Effector memory CD8-positive, alpha-beta T cell (primary cell): Measurements from ENCODE around the gene CENPL.
A peak's percentile ranks its signal among the peaks of the same experiment; 100 is the strongest.
"Not testable (repeated sequence)": the region's sequence is repeated elsewhere in the genome, so short reads cannot be mapped to it uniquely, and the experiment has no call there.

Experiments used
- ATAC-seq: fragments of 150-1000 bp; cut with Tn5 transposase; replicated peaks from 2 replicates; pipeline ENCODE4 v1.10.0; 2021; ENCODE audit warnings: mild to moderate bottlenecking, moderate library complexity
- DNase-seq, 3 experiments: peaks; one replicate each; pipeline ENCODE4 v3.0.0; 2021
- H3K27ac Mint-ChIP-seq, 2 donors: one replicate each; pipeline ENCODE4 v1.8.0; 2022; ENCODE audit warnings: mild to moderate bottlenecking in 2 of 2, mixed read lengths in 2 of 2, moderate library complexity in 2 of 2
- H3K27me3 Mint-ChIP-seq, 2 donors: one replicate each; pipeline ENCODE4 v1.8.0; 2022; ENCODE audit warnings: mixed read lengths in 2 of 2
- H3K36me3 Mint-ChIP-seq: one replicate; pipeline ENCODE4 v1.8.0; 2022; ENCODE audit warnings: mild to moderate bottlenecking, moderate library complexity, mixed read lengths; ENCODE audit not compliant: insufficient read depth
- H3K4me1 Mint-ChIP-seq, 2 donors: one replicate each; pipeline ENCODE4 v1.8.0; 2022; ENCODE audit warnings: low read depth in 2 of 2, mixed read lengths in 2 of 2
- H3K4me3 Mint-ChIP-seq, 2 donors: one replicate each; pipeline ENCODE4 v1.8.0; 2022; ENCODE audit warnings: mild to moderate bottlenecking in 2 of 2, mixed read lengths in 2 of 2, moderate library complexity in 2 of 2
- H3K9me3 Mint-ChIP-seq, 2 donors: one replicate each; pipeline ENCODE4 v1.8.0; 2022; ENCODE audit warnings: mixed read lengths in 2 of 2

CENPL gene

GRCh38 chr1:173863224-173864161 lies 38.8 kb upstream of the CENPL start:
- ATAC-seq (no peak), DNase-seq (no peak)
- peak overlapping the region; percentile 88 to 96 for H3K27ac Mint-ChIP-seq
- peaks cover 38 to 39% of the 10 kb centered on the region in 2 donors for H3K4me1 Mint-ChIP-seq
- H3K36me3 Mint-ChIP-seq, result peaks cover 73% of the 10 kb centered on the region
- peak overlapping the region; percentile 19 to 88 for H3K4me3 Mint-ChIP-seq
- H3K9me3 Mint-ChIP-seq, result no peaks in the 10 kb centered on the region
- no peaks in the 10 kb centered on the region for H3K27me3 Mint-ChIP-seq

GRCh38 chr1:173862769-173863223 lies 38.1 kb upstream of the CENPL start:
- H3K27ac Mint-ChIP-seq, result peak overlapping the region; percentile 88 to 96
- ATAC-seq, result no peak

GRCh38 chr1:173862146-173862768 lies 37.6 kb upstream of the CENPL start:
- H3K36me3 Mint-ChIP-seq, result peaks cover 61% of the 10 kb centered on the region
- not testable (repeated sequence) for H3K9me3 Mint-ChIP-seq, DNase-seq, H3K27me3 Mint-ChIP-seq, ATAC-seq, H3K4me3 Mint-ChIP-seq
- H3K27ac Mint-ChIP-seq, result peak overlapping the region; percentile 88 to 96
- peaks cover 32 to 38% of the 10 kb centered on the region in 2 donors for H3K4me1 Mint-ChIP-seq

More at GRCh38 chr1:173862769-173863223, 38.1 kb upstream of the CENPL start:
- H3K4me1 Mint-ChIP-seq, result peaks cover 35 to 39% of the 10 kb centered on the region in 2 donors
- H3K36me3 Mint-ChIP-seq, result peaks cover 66% of the 10 kb centered on the region
- H3K27me3 Mint-ChIP-seq, result no peaks in the 10 kb centered on the region
- DNase-seq, result no peak
- no peaks in the 10 kb centered on the region for H3K9me3 Mint-ChIP-seq
- H3K4me3 Mint-ChIP-seq, result no peak overlapping the region

GRCh38 chr1:173861731-173862145 lies 37.1 kb upstream of the CENPL start:
- ATAC-seq (no peak), DNase-seq (no peak)
- Mint-ChIP-seq H3K27me3 (no peaks in the 10 kb centered on the region), H3K9me3 (no peaks in the 10 kb centered on the region), H3K4me1 (peaks cover 26 to 32% of the 10 kb centered on the region in 2 donors), H3K4me3 (no peak overlapping the region), H3K36me3 (peaks cover 56% of the 10 kb centered on the region), H3K27ac (peak overlapping the region; percentile 88 to 96)

- Mint-ChIP-seq H3K4me3 (no peak overlapping the region), H3K27me3 (no peaks in the 10 kb centered on the region), H3K4me1 (peaks cover 10 to 16% of the 10 kb centered on the region in 2 donors), H3K27ac (peak overlapping the region in 1 of 2 donors; percentile 41), H3K9me3 (no peaks in the 10 kb centered on the region), H3K36me3 (peaks cover 53% of the 10 kb centered on the region)
- ATAC-seq (no peak), DNase-seq (no peak)
These were observed 35.4 kb upstream of the CENPL start for GRCh38 chr1:173860065-173860464.

GRCh38 chr1:173859547-173859946 lies 34.9 kb upstream of the CENPL start:
- DNase-seq, H3K9me3 Mint-ChIP-seq, H3K4me3 Mint-ChIP-seq, ATAC-seq, H3K27me3 Mint-ChIP-seq: not testable (repeated sequence)
- Mint-ChIP-seq H3K4me1 (peaks cover 6 to 11% of the 10 kb centered on the region in 2 donors), H3K27ac (peak overlapping the region in 1 of 2 donors; percentile 41), H3K36me3 (peaks cover 53% of the 10 kb centered on the region)

- Mint-ChIP-seq H3K9me3 (no peaks in the 10 kb centered on the region), H3K27ac (no peak overlapping the region), H3K36me3 (peaks cover 50% of the 10 kb centered on the region), H3K4me1 (no peaks in the 10 kb centered on the region), H3K27me3 (no peaks in the 10 kb centered on the region), H3K4me3 (no peak overlapping the region)
- no peak for ATAC-seq
- DNase-seq, result no peak
These were observed 32.8 kb upstream of the CENPL start for GRCh38 chr1:173857363-173857917.

GRCh38 chr1:173856903-173857302 lies 32.2 kb upstream of the CENPL start:
- DNase-seq (no peak), ATAC-seq (no peak)
- H3K9me3 Mint-ChIP-seq, result no peaks in the 10 kb centered on the region
- H3K4me1 Mint-ChIP-seq, result no peaks in the 10 kb centered on the region
- H3K27me3 Mint-ChIP-seq, result no peaks in the 10 kb centered on the region
- H3K4me3 Mint-ChIP-seq, result no peak overlapping the region
- H3K27ac Mint-ChIP-seq, result peak overlapping the region in 1 of 2 donors; percentile 24
- peaks cover 49% of the 10 kb centered on the region for H3K36me3 Mint-ChIP-seq

- Mint-ChIP-seq H3K9me3 (no peaks in the 10 kb centered on the region), H3K4me1 (no peaks in the 10 kb centered on the region), H3K36me3 (peaks cover 52% of the 10 kb centered on the region), H3K4me3 (no peak overlapping the region), H3K27me3 (no peaks in the 10 kb centered on the region), H3K27ac (peak overlapping the region in 1 of 2 donors; percentile 67)
- no peak for DNase-seq
- no peak for ATAC-seq
These were observed 31.3 kb upstream of the CENPL start for GRCh38 chr1:173856014-173856413.

- DNase-seq, result no peak
These were observed 28.4 kb upstream of the CENPL start for GRCh38 chr1:173853074-173853473.

GRCh38 chr1:173852105-173852504 lies 27.4 kb upstream of the CENPL start:
- no peak for ATAC-seq
- no peak overlapping the region for H3K4me3 Mint-ChIP-seq
- H3K36me3 Mint-ChIP-seq, result peaks cover 57% of the 10 kb centered on the region
- H3K27me3 Mint-ChIP-seq, result no peaks in the 10 kb centered on the region
- no peak overlapping the region for H3K27ac Mint-ChIP-seq
- no peak for DNase-seq
- H3K4me1 Mint-ChIP-seq, result no peaks in the 10 kb centered on the region
- H3K9me3 Mint-ChIP-seq, result no peaks in the 10 kb centered on the region

More at GRCh38 chr1:173853074-173853473, 28.4 kb upstream of the CENPL start:
- Mint-ChIP-seq H3K36me3 (peaks cover 50% of the 10 kb centered on the region), H3K27ac (peak overlapping the region; percentile 46 to 57), H3K9me3 (no peaks in the 10 kb centered on the region), H3K4me1 (no peaks in the 10 kb centered on the region), H3K27me3 (no peaks in the 10 kb centered on the region), H3K4me3 (no peak overlapping the region)
- no peak for ATAC-seq

- peaks cover 68% of the 10 kb centered on the region for H3K36me3 Mint-ChIP-seq
- no peak for DNase-seq
- no peak overlapping the region for H3K4me3 Mint-ChIP-seq
- no peak for ATAC-seq
- peaks cover 0 to 4% of the 10 kb centered on the region in 2 donors for H3K4me1 Mint-ChIP-seq
- no peaks in the 10 kb centered on the region for H3K9me3 Mint-ChIP-seq
- no peaks in the 10 kb centered on the region for H3K27me3 Mint-ChIP-seq
- H3K27ac Mint-ChIP-seq, result no peak overlapping the region
These were observed 8.1 kb upstream of the CENPL start for GRCh38 chr1:173832748-173833147.

- H3K27me3 Mint-ChIP-seq, result no peaks in the 10 kb centered on the region
- peaks cover 41% of the 10 kb centered on the region for H3K36me3 Mint-ChIP-seq
- peaks cover 20 to 31% of the 10 kb centered on the region in 2 donors for H3K4me1 Mint-ChIP-seq
- no peak overlapping the region for H3K4me3 Mint-ChIP-seq
- H3K9me3 Mint-ChIP-seq, result no peaks in the 10 kb centered on the region
- H3K27ac Mint-ChIP-seq, result no peak overlapping the region
- ATAC-seq, result no peak
- no peak for DNase-seq
These were observed 2.9 kb upstream of the CENPL start for GRCh38 chr1:173827611-173828010.
